WTC11 (cell line): Measurements from ENCODE around the gene CNTNAP1. TPM values are rescaled to one million over a fixed set of nuclear protein-coding genes. Genes with fewer than 3 reads are reported as not detected.

Experiments
- ATAC-seq: fragments of 200-7000 bp; cut with Tn5 transposase; 2 replicates; pipeline ENCODE4 v1.10.0; 2021; ENCODE audit warnings: mild to moderate bottlenecking, moderate library complexity
- CTCF ChIA-PET: fragments of 300-600 bp; sonication (Branson Sonifier 250); formaldehyde crosslinking; loops from one replicate; lab custom pipeline; 2021; ENCODE audit warnings: antibody characterized with exemption; lab: Charles Lee
- POLR2A ChIA-PET: fragments of 350-600 bp; sonication (Branson Sonifier 250); formaldehyde crosslinking; loops from one replicate; lab custom pipeline; 2021; ENCODE audit warnings: antibody characterized with exemption; lab: Charles Lee
- DNase-seq: peaks from one replicate; pipeline ENCODE4 v3.0.0; 2021; ENCODE audit warnings: low spot score
- H3K27ac Mint-ChIP-seq: 2 replicates; pipeline ENCODE4 v1.8.0; 2021; ENCODE audit warnings: mixed read lengths
- H3K27me3 Mint-ChIP-seq: 2 replicates; pipeline ENCODE4 v1.8.0; 2021; ENCODE audit warnings: low read depth, mild to moderate bottlenecking, moderate library complexity, mixed read lengths
- H3K36me3 Mint-ChIP-seq: 2 replicates; pipeline ENCODE4 v1.8.0; 2021; ENCODE audit warnings: mixed read lengths
- H3K4me1 Mint-ChIP-seq: 2 replicates; pipeline ENCODE4 v1.8.0; 2022; ENCODE audit warnings: mixed read lengths
- H3K4me3 Mint-ChIP-seq: 2 replicates; pipeline ENCODE4 v1.8.0; 2021; ENCODE audit warnings: mild to moderate bottlenecking, moderate library complexity, mixed read lengths
- H3K9me3 Mint-ChIP-seq: 2 replicates; pipeline ENCODE4 v1.8.0; 2021; ENCODE audit warnings: mixed read lengths
- CREM ChIP-seq: sonication (generic); formaldehyde crosslinking; IDR thresholded peaks from 2 replicates; pipeline ENCODE4 v1.8.1; 2022; ENCODE audit warnings: mild to moderate bottlenecking, missing genetic modification reagents, moderate library complexity
- ESRRA ChIP-seq: sonication (generic); formaldehyde crosslinking; IDR thresholded peaks from 2 replicates; pipeline ENCODE4 v1.8.1; 2022; ENCODE audit warnings: mild to moderate bottlenecking, missing genetic modification reagents, borderline replicate concordance
- ETV6 ChIP-seq: sonication (generic); formaldehyde crosslinking; IDR thresholded peaks from 2 replicates; pipeline ENCODE4 v1.8.1; 2022; ENCODE audit warnings: mild to moderate bottlenecking, missing genetic modification reagents
- FOXJ3 ChIP-seq: sonication (generic); formaldehyde crosslinking; IDR thresholded peaks from 2 replicates; pipeline ENCODE4 v1.9.0; 2021; ENCODE audit warnings: missing genetic modification reagents, mild to moderate bottlenecking, borderline replicate concordance
- FOXP1 ChIP-seq: sonication (generic); formaldehyde crosslinking; IDR thresholded peaks from 2 replicates; pipeline ENCODE4 v1.8.0; 2022; ENCODE audit warnings: missing genetic modification reagents, mild to moderate bottlenecking, moderate library complexity, borderline replicate concordance
- GRHL2 ChIP-seq: fragments of 250-450 bp; sonication (Bioruptor Pico); IDR thresholded peaks from 2 replicates; pipeline ENCODE4 v1.8.0; 2022; ENCODE audit warnings: mild to moderate bottlenecking, moderate library complexity; ENCODE audit not compliant: insufficient replicate concordance, severe bottlenecking
- NFATC4 ChIP-seq: fragments of 250-450 bp; sonication (Bioruptor Pico); IDR thresholded peaks from 2 replicates; pipeline ENCODE4 v1.9.0; 2021; ENCODE audit warnings: mild to moderate bottlenecking
- NFE2L1 ChIP-seq: sonication (generic); formaldehyde crosslinking; IDR thresholded peaks from 2 replicates; pipeline ENCODE4 v1.8.1; 2023; ENCODE audit warnings: missing genetic modification reagents
- NFYB ChIP-seq: sonication (generic); formaldehyde crosslinking; conservative IDR thresholded peaks from 2 replicates; pipeline ENCODE4 v1.8.0; 2022; ENCODE audit warnings: low read depth, missing genetic modification reagents
- TCF7 ChIP-seq: sonication (generic); formaldehyde crosslinking; IDR thresholded peaks from 2 replicates; pipeline ENCODE4 v1.8.0; 2022; ENCODE audit warnings: mild to moderate bottlenecking, low read depth, missing genetic modification reagents, moderate library complexity
- TEAD1 ChIP-seq: sonication (generic); formaldehyde crosslinking; IDR thresholded peaks from 2 replicates; pipeline ENCODE4 v1.8.0; 2022; ENCODE audit warnings: mild to moderate bottlenecking, missing genetic modification reagents
- TP53 ChIP-seq: sonication (generic); formaldehyde crosslinking; IDR thresholded peaks from 2 replicates; pipeline ENCODE4 v1.8.1; 2023; ENCODE audit warnings: mild to moderate bottlenecking, missing genetic modification reagents
- ZNF232 ChIP-seq: sonication (generic); formaldehyde crosslinking; IDR thresholded peaks from 2 replicates; pipeline ENCODE4 v1.8.0; 2022; ENCODE audit warnings: mild to moderate bottlenecking, missing genetic modification reagents
- ZNF263 ChIP-seq: sonication (generic); formaldehyde crosslinking; IDR thresholded peaks from 2 replicates; pipeline ENCODE4 v1.8.1; 2022; ENCODE audit warnings: low read depth, mild to moderate bottlenecking, moderate library complexity, missing genetic modification reagents
- ZNF416 ChIP-seq: fragments of 250-450 bp; sonication (Bioruptor Pico); IDR thresholded peaks from 2 replicates; pipeline ENCODE4 v1.9.0; 2021; ENCODE audit warnings: mild to moderate bottlenecking, inconsistent platforms
- ZNF423 ChIP-seq: fragments of 250-450 bp; sonication (Bioruptor Pico); IDR thresholded peaks from 2 replicates; pipeline ENCODE4 v2.1.2; 2022; ENCODE audit warnings: mild to moderate bottlenecking, moderate library complexity
- ZNF671 ChIP-seq: fragments of 250-450 bp; sonication (Bioruptor Pico); IDR thresholded peaks from 2 replicates; pipeline ENCODE4 v1.8.0; 2021; ENCODE audit warnings: mild to moderate bottlenecking
- total RNA-seq: library from RNA; stranded (reverse); gene quantifications from 3 replicates; pipeline ENCODE4 v1.2.3, GENCODE V29; 2021
- TF ChIP-seq, protein P1 (sequence below): sonication (generic); formaldehyde crosslinking; IDR thresholded peaks from 2 replicates; pipeline ENCODE4 v1.8.0; 2023; ENCODE audit warnings: missing genetic modification reagents
- TF ChIP-seq, protein P2 (sequence below): sonication (generic); formaldehyde crosslinking; IDR thresholded peaks from 2 replicates; pipeline ENCODE4 v1.8.1; 2023; ENCODE audit warnings: mild to moderate bottlenecking, missing genetic modification reagents
- TF ChIP-seq, protein P3 (sequence below): fragments of 250-450 bp; sonication (Bioruptor Pico); IDR thresholded peaks from 2 replicates; pipeline ENCODE4 v1.9.0; 2021; ENCODE audit warnings: mild to moderate bottlenecking
- TF ChIP-seq, protein P4 (sequence below): sonication (generic); formaldehyde crosslinking; IDR thresholded peaks from 2 replicates; pipeline ENCODE4 v1.8.1; 2022; ENCODE audit warnings: low read depth, mild to moderate bottlenecking, moderate library complexity, missing genetic modification reagents, borderline replicate concordance
- TF ChIP-seq, protein P5 (sequence below): sonication (generic); formaldehyde crosslinking; IDR thresholded peaks from 2 replicates; pipeline ENCODE4 v1.8.1; 2022; ENCODE audit warnings: low read depth, missing genetic modification reagents, borderline replicate concordance
- TF ChIP-seq, protein P6 (sequence below): sonication (generic); formaldehyde crosslinking; IDR thresholded peaks from 2 replicates; pipeline ENCODE4 v1.8.0; 2022; ENCODE audit warnings: missing genetic modification reagents
- TF ChIP-seq, protein P7 (sequence below): sonication (generic); formaldehyde crosslinking; IDR thresholded peaks from 2 replicates; pipeline ENCODE4 v1.8.1; 2022; ENCODE audit warnings: missing genetic modification reagents, borderline replicate concordance

The CNTNAP1 gene
- total RNA-seq, 1 experiment from 2014 or later: 12.1 TPM

DNA sequence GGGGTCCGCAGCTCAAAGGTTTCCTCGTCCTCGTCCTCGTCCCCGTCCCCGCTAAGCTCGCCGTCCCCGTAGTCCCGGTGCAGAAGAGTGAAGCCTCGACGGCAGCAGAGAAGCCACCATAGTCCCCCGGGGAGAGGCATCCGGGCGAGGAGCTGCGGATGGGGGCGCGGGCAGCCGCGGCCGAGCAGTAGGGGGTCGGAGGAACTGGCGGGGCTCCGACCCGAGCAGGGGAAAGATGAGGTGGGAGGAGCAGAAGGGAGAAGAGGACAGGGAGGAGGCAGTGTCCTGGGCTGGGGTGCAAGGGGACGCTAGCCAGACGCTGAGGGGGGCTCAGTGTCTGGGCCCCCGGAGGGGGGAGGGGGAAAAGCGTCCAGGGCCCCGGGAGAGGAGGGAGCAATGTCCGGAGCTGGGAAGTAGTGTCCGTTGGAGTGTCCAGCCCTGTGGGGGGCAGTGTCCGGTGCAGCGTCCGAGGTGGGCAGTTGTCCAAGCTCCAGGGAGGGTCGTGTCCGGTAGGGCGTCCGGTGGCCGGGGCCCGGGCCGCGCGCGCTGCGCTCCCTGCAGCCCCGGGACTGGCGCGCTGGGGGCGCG is 5.8 kb upstream of the CNTNAP1 start, which contains the start of gene PLEKHH3:
Gene PLEKHH3, minus strand, starts transcription at position 571 of the 588 bp plus-strand sequence. Its CDS starts 431 bp downstream, at position 140.
- Mint-ChIP-seq H3K9me3 (no peaks in the 10 kb centered on the region), H3K36me3 (peaks cover 3% of the 10 kb centered on the region; the same call in 1 of the 2 replicates), H3K4me3 (peak within 1 kb of the TSS; percentile 79), H3K27me3 (peaks cover 8% of the 10 kb centered on the region), H3K27ac (peak within 1 kb of the TSS; percentile 94), H3K4me1 (peaks cover 39% of the 10 kb centered on the region)
- ChIA-PET POLR2A (interaction anchor here (1.4 to 2.3 kb wide), 4 partner anchors 17 to 99 kb away, joined by 5 to 8 read pairs (median 6); partner anchors contain the start of genes PSMC3IP, RETREG3, TUBG1 and TUBG2), CTCF (interaction anchor here (1.0 to 6.5 kb wide), 9 partner anchors 18 to 128 kb away, joined by 3 to 122 read pairs (median 12); partner anchors contain the start of genes CNTD1, COA3, PSMC3IP and RETREG3)
- ATAC-seq: no peak
- DNase-seq: no peak
- TF ChIP-seq ETV6 (0 out of 2 replicates have a peak, but pooled peaks have one; percentile 33), ZNF263 (CRISPR knock-in tag) (peak; percentile 13; the same call in 1 of the 2 replicates), ZNF423 (CRISPR knock-in tag) (peak; percentile 51; the same call in 1 of the 2 replicates), FOXP1 (CRISPR knock-in tag) (0 out of 2 replicates have a peak, but pooled peaks have one; percentile 8), ZNF416 (CRISPR knock-in tag) (no peak), TP53 (CRISPR knock-in tag) (peak; percentile 22; the same call in 1 of the 2 replicates), NFYB (CRISPR knock-in tag) (no peak), TCF7 (no peak), NFE2L1 (CRISPR knock-in tag) (no peak; the same call in 1 of the 2 replicates), ZNF232 (no peak), CREM (CRISPR knock-in tag) (no peak), ZNF671 (no peak), FOXJ3 (CRISPR knock-in tag) (no peak), NFATC4 (CRISPR knock-in tag) (no peak), TEAD1 (CRISPR knock-in tag) (no peak), GRHL2 (CRISPR knock-in tag) (no peak), ESRRA (CRISPR knock-in tag) (no peak)
- TF ChIP-seq, protein P1, sequence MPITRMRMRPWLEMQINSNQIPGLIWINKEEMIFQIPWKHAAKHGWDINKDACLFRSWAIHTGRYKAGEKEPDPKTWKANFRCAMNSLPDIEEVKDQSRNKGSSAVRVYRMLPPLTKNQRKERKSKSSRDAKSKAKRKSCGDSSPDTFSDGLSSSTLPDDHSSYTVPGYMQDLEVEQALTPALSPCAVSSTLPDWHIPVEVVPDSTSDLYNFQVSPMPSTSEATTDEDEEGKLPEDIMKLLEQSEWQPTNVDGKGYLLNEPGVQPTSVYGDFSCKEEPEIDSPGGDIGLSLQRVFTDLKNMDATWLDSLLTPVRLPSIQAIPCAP (CRISPR knock-in tag): peak; percentile 54; the same call in 1 of the 2 replicates
- TF ChIP-seq, protein P2, sequence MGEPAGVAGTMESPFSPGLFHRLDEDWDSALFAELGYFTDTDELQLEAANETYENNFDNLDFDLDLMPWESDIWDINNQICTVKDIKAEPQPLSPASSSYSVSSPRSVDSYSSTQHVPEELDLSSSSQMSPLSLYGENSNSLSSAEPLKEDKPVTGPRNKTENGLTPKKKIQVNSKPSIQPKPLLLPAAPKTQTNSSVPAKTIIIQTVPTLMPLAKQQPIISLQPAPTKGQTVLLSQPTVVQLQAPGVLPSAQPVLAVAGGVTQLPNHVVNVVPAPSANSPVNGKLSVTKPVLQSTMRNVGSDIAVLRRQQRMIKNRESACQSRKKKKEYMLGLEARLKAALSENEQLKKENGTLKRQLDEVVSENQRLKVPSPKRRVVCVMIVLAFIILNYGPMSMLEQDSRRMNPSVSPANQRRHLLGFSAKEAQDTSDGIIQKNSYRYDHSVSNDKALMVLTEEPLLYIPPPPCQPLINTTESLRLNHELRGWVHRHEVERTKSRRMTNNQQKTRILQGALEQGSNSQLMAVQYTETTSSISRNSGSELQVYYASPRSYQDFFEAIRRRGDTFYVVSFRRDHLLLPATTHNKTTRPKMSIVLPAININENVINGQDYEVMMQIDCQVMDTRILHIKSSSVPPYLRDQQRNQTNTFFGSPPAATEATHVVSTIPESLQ (CRISPR knock-in tag): no peak
- TF ChIP-seq, protein P3, sequence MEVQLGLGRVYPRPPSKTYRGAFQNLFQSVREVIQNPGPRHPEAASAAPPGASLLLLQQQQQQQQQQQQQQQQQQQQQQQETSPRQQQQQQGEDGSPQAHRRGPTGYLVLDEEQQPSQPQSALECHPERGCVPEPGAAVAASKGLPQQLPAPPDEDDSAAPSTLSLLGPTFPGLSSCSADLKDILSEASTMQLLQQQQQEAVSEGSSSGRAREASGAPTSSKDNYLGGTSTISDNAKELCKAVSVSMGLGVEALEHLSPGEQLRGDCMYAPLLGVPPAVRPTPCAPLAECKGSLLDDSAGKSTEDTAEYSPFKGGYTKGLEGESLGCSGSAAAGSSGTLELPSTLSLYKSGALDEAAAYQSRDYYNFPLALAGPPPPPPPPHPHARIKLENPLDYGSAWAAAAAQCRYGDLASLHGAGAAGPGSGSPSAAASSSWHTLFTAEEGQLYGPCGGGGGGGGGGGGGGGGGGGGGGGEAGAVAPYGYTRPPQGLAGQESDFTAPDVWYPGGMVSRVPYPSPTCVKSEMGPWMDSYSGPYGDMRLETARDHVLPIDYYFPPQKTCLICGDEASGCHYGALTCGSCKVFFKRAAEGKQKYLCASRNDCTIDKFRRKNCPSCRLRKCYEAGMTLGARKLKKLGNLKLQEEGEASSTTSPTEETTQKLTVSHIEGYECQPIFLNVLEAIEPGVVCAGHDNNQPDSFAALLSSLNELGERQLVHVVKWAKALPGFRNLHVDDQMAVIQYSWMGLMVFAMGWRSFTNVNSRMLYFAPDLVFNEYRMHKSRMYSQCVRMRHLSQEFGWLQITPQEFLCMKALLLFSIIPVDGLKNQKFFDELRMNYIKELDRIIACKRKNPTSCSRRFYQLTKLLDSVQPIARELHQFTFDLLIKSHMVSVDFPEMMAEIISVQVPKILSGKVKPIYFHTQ (CRISPR knock-in tag): no peak
- TF ChIP-seq, protein P4, sequence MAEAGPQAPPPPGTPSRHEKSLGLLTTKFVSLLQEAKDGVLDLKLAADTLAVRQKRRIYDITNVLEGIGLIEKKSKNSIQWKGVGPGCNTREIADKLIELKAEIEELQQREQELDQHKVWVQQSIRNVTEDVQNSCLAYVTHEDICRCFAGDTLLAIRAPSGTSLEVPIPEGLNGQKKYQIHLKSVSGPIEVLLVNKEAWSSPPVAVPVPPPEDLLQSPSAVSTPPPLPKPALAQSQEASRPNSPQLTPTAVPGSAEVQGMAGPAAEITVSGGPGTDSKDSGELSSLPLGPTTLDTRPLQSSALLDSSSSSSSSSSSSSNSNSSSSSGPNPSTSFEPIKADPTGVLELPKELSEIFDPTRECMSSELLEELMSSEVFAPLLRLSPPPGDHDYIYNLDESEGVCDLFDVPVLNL (CRISPR knock-in tag): no peak
- TF ChIP-seq, protein P5, sequence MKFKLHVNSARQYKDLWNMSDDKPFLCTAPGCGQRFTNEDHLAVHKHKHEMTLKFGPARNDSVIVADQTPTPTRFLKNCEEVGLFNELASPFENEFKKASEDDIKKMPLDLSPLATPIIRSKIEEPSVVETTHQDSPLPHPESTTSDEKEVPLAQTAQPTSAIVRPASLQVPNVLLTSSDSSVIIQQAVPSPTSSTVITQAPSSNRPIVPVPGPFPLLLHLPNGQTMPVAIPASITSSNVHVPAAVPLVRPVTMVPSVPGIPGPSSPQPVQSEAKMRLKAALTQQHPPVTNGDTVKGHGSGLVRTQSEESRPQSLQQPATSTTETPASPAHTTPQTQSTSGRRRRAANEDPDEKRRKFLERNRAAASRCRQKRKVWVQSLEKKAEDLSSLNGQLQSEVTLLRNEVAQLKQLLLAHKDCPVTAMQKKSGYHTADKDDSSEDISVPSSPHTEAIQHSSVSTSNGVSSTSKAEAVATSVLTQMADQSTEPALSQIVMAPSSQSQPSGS (CRISPR knock-in tag): no peak
- TF ChIP-seq, protein P6, sequence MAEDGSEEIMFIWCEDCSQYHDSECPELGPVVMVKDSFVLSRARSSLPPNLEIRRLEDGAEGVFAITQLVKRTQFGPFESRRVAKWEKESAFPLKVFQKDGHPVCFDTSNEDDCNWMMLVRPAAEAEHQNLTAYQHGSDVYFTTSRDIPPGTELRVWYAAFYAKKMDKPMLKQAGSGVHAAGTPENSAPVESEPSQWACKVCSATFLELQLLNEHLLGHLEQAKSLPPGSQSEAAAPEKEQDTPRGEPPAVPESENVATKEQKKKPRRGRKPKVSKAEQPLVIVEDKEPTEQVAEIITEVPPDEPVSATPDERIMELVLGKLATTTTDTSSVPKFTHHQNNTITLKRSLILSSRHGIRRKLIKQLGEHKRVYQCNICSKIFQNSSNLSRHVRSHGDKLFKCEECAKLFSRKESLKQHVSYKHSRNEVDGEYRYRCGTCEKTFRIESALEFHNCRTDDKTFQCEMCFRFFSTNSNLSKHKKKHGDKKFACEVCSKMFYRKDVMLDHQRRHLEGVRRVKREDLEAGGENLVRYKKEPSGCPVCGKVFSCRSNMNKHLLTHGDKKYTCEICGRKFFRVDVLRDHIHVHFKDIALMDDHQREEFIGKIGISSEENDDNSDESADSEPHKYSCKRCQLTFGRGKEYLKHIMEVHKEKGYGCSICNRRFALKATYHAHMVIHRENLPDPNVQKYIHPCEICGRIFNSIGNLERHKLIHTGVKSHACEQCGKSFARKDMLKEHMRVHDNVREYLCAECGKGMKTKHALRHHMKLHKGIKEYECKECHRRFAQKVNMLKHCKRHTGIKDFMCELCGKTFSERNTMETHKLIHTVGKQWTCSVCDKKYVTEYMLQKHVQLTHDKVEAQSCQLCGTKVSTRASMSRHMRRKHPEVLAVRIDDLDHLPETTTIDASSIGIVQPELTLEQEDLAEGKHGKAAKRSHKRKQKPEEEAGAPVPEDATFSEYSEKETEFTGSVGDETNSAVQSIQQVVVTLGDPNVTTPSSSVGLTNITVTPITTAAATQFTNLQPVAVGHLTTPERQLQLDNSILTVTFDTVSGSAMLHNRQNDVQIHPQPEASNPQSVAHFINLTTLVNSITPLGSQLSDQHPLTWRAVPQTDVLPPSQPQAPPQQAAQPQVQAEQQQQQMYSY (CRISPR knock-in tag): no peak
- TF ChIP-seq, protein P7, sequence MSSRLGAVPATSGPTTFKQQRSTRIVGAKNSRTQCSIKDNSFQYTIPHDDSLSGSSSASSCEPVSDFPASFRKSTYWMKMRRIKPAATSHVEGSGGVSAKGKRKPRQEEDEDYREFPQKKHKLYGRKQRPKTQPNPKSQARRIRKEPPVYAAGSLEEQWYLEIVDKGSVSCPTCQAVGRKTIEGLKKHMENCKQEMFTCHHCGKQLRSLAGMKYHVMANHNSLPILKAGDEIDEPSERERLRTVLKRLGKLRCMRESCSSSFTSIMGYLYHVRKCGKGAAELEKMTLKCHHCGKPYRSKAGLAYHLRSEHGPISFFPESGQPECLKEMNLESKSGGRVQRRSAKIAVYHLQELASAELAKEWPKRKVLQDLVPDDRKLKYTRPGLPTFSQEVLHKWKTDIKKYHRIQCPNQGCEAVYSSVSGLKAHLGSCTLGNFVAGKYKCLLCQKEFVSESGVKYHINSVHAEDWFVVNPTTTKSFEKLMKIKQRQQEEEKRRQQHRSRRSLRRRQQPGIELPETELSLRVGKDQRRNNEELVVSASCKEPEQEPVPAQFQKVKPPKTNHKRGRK (CRISPR knock-in tag): no peak
